MM.1S (cell line): ENCODE measurements around the gene TBKBP1.

Experiments used
- CTCF ChIP-seq: fragments of 300-600 bp; sonication (generic); IDR thresholded peaks from 2 replicates; pipeline ENCODE4 v1.5.1; 2016; ENCODE audit warnings: antibody characterized with exemption, low read length, mixed read lengths
- EZH2 ChIP-seq: fragments of 300-600 bp; sonication (generic); optimal IDR thresholded peaks from 2 replicates; pipeline ENCODE3; 2017; ENCODE audit warnings: low read depth, mild to moderate bottlenecking, antibody characterized with exemption, low read length, mixed read lengths
- EZH2phosphoT487 ChIP-seq: fragments of 300-600 bp; sonication (generic); IDR thresholded peaks from 2 replicates; pipeline ENCODE4 v1.6.1; 2018; ENCODE audit warnings: antibody characterized with exemption, low read length

- no peak for TF ChIP-seq EZH2phosphoT487
- no peak for TF ChIP-seq CTCF
- no peak for TF ChIP-seq EZH2
Measured at GRCh38 chr17:47676510-47677165, 17.3 kb upstream of the TBKBP1 start.
